GM13976 (cell line): ENCODE data around the gene CHIT1.

Experiments used
- DNase-seq: peaks from one replicate; pipeline ENCODE4 v3.0.0; 2012; ENCODE audit warnings: low spot score
- in situ Hi-C: fragments of 300-500 bp; cut with MboI; formaldehyde crosslinking; loops from one replicate; pipeline ENCODE4 v1.12.0; 2022; ENCODE audit warnings: low sequenced_read_pairs, mixed read lengths, inconsistent platforms; ENCODE audit not compliant: unreplicated experiment
- TF ChIP-seq, protein P1 (sequence below): IDR thresholded peaks from 2 replicates; pipeline ENCODE4 v1.5.1; 2012; ENCODE audit warnings: borderline replicate concordance, mild to moderate bottlenecking; ENCODE audit not compliant: insufficient read depth; ENCODE audit errors: extremely low read depth, missing control alignments, control extremely low read depth

Gene CHIT1

DNA sequence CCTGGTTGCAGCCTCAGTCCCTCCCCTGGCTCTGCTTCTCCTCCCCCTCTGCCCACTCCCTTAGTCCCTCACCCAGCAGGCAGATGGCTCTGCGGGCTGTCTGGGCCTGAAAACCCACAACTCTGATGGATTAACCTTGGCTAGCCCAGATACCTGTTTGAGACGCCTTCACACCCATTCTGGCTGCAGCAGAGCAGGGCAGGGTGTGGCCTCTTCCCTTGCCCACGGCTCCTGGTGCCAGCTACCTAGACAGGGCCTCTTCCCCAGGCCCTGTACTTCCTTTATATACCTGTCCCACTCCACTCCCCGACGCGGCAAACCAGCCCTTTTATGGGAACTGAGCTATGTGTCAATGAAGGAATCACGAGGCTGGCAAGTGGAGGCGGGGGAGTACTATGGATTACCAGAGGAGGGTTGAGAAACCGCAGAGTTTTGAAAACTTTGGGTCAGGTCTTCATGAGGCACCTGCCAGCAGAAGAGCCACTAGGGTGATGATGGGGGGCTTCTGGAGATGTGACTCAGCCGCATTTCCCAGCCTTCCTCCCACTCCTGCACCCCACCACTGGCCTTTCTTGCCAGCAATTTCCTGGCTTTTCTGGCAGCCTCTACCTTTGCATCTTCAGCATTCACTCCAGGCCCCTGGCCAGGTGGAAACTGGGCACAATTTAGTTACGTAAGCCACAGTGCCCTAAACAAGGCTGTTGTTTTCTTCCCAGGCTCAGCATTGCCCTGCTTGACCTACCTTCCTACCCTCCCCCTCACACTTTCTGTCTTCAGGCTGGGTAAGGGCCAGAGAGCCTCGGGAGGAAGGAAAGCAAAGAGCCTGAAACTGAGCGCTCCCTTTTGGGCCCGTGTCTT is 42.8 kb downstream of the CHIT1 start, which contains the start of gene CHI3L1:
TSS of gene CHI3L1 (minus strand) at position 259 of the 858 bp plus-strand sequence. CDS start at position 178, 81 bp downstream.
- TF ChIP-seq, protein P1, sequence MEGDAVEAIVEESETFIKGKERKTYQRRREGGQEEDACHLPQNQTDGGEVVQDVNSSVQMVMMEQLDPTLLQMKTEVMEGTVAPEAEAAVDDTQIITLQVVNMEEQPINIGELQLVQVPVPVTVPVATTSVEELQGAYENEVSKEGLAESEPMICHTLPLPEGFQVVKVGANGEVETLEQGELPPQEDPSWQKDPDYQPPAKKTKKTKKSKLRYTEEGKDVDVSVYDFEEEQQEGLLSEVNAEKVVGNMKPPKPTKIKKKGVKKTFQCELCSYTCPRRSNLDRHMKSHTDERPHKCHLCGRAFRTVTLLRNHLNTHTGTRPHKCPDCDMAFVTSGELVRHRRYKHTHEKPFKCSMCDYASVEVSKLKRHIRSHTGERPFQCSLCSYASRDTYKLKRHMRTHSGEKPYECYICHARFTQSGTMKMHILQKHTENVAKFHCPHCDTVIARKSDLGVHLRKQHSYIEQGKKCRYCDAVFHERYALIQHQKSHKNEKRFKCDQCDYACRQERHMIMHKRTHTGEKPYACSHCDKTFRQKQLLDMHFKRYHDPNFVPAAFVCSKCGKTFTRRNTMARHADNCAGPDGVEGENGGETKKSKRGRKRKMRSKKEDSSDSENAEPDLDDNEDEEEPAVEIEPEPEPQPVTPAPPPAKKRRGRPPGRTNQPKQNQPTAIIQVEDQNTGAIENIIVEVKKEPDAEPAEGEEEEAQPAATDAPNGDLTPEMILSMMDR: no peak
- no peak for DNase-seq
- in situ Hi-C loops: no loop called here

DNA sequence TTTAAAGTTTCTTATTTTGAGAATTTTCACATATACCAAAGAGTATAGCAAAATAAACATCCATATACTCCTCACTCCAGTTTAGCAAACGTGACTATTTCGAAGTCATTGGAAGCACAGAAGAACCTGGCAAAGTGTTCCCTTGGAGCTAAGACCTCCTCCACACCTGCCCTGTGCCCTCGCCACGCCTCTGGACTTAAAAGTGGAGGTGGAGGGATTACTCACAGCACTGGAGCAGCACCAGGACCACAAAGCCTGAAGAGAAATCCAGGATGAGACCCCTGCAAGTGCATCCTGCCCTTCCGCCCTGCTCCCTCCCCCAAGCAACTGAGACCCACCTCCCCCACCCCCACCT is 43.4 kb downstream of the CHIT1 start:
- in situ Hi-C loops: no loop called here
- TF ChIP-seq, protein P1: no peak
- DNase-seq: no peak

DNA sequence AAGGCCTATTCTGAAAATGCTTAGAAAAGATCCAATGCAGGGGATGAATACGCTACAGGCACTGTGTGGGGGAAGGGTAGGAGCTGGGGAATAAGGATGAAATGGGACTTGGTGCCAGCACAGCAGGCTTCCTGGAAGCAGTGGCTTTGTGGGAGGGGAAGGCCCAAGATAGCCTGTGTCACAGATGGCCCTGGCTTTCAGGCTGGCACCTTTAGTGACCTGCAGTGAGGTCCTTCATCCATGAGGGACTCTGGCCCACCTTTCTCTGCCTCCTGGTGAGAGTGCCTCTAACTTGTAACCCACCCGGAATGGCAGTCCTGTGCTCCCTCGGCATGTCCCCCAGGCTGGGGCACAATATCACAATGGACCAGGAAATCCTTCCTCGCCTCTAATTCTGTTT is 43.9 kb downstream of the CHIT1 start:
- DNase-seq: no peak
- TF ChIP-seq, protein P1: no peak
- in situ Hi-C loops: no loop called here

DNA sequence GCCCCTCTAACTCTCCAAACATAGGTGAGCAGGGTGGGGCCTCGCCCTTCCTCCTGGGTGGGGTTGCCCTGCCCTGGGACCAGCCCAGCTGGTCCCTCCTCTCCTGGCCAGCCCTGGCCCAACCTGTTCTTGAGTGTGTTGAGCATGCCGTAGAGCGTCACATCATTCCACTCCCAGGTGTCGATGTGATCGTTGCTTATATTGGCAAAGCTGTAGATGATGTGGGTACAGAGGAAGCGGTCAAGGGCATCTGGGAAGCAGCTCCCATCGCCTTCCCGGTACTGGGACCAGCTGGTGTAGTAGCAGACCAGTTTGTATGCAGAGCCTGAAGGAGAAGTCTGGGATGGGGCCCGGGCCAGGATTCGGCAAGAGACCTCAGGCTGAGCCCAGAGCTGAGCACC is 44.4 kb downstream of the CHIT1 start:
- TF ChIP-seq, protein P1: no peak

DNA sequence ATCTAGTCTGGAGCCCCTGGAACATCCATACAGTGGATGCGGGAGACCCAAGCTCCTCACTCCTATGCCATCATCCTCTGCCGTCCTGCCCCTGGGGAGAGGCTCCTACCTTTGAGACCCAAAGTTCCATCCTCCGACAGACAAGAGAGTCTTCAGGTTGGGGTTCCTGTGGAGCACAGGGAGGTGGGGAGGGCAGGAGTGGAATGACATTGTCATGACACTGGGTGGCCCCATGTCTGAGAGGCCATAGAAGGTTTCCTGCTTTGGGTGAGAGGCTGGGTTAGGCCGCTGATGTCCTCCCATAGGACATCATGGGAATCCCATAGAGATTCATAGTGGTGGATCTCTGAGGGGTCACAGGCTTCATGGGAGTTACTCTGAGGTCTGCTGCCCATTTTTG is 45.0 kb downstream of the CHIT1 start:
- TF ChIP-seq, protein P1: no peak
- in situ Hi-C loops: no loop called here
- no peak for DNase-seq

More for the DNA sequence above, 44.4 kb downstream of the CHIT1 start:
- in situ Hi-C loops: no loop called here
- no peak for DNase-seq

DNA sequence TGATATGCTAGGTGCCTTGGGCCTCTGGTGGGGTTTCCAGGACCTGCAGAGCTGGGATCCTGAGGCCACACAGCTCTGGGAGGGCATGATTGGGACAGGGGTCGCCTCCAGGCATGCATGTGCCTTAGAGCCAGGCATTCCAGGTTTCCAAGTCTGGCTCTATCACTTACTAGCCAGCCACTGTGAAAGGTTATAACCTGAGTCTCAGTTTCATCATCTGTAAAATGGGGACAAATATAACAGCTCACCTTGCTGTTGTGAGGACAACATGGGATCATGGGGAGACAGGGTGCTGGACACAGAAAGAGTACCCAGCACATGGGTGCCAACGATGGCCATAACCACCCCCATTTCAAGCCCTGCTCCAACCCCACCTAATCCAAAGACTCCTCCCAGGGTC is 45.6 kb downstream of the CHIT1 start:
- DNase-seq: no peak

More for the DNA sequence above, 45.6 kb downstream of the CHIT1 start:
- TF ChIP-seq, protein P1: no peak
- in situ Hi-C loops: no loop called here
